Measurements from ENCODE around the gene SAG. TPM values are rescaled to one million over a fixed set of nuclear protein-coding genes. Genes with fewer than 3 reads are reported as not detected.

Gene SAG
- total RNA-seq, 3 donors from 2014 or later = 0.63 TPM; not detected in 2

GRCh38 chr2:233262562-233262961, 45.1 kb upstream of the SAG start:
- no peaks in the 10 kb centered on the region for H3K4me1 ChIP-seq (ENCODE audit: low read depth)
- peaks cover 30% of the 10 kb centered on the region for H3K36me3 ChIP-seq (ENCODE audit: low read depth)
- intact Hi-C loops (cut with DNase I, micrococcal nuclease) = loop anchor here in 1 of 2 donors (10.0 kb wide), 1 partner anchor 418 kb away; no protein-coding TSS in a partner anchor
- no peaks in the 10 kb centered on the region for H3K9me3 ChIP-seq
- ATAC-seq (no peak), DNase-seq (no peak)
- no peak for TF ChIP-seq CTCF (IDR thresholded peaks at IDR 0.05)
- H3K4me3 ChIP-seq = no peak overlapping the region

- TF ChIP-seq CTCF (IDR thresholded peaks at IDR 0.05) = no peak
- Histone ChIP-seq H3K9me3 (no peaks in the 10 kb centered on the region), H3K4me1 (ENCODE audit: low read depth) (no peaks in the 10 kb centered on the region), H3K4me3 (no peak overlapping the region), H3K36me3 (ENCODE audit: low read depth) (peaks cover 30% of the 10 kb centered on the region)
- intact Hi-C loops (cut with DNase I, micrococcal nuclease) = loop anchor here in 1 of 2 donors (10.0 kb wide), 1 partner anchor 418 kb away; no protein-coding TSS in a partner anchor
- no peak for DNase-seq
- ATAC-seq = no peak
Observed at GRCh38 chr2:233263045-233263570, 44.5 kb upstream of the SAG start.

GRCh38 chr2:233264667-233265066, 42.9 kb upstream of the SAG start:
- no peak for DNase-seq
- intact Hi-C loops (cut with DNase I, micrococcal nuclease) = loop anchor here in 1 of 2 donors (10.0 kb wide), 1 partner anchor 420 kb away; no protein-coding TSS in a partner anchor
- no peaks in the 10 kb centered on the region for H3K4me1 ChIP-seq (ENCODE audit: low read depth)
- H3K36me3 ChIP-seq (ENCODE audit: low read depth) = peaks cover 30% of the 10 kb centered on the region
- TF ChIP-seq CTCF (IDR thresholded peaks at IDR 0.05) = no peak
- H3K4me3 ChIP-seq = no peak overlapping the region
- ATAC-seq = no peak
- H3K9me3 ChIP-seq = no peaks in the 10 kb centered on the region

- no peak for TF ChIP-seq CTCF (IDR thresholded peaks at IDR 0.05)
- intact Hi-C loops (cut with DNase I, micrococcal nuclease) = loop anchor here in 1 of 2 donors (10.0 kb wide), 1 partner anchor 421 kb away; no protein-coding TSS in a partner anchor
- Histone ChIP-seq H3K4me3 (no peak overlapping the region), H3K9me3 (no peaks in the 10 kb centered on the region), H3K4me1 (ENCODE audit: low read depth) (no peaks in the 10 kb centered on the region), H3K36me3 (ENCODE audit: low read depth) (peaks cover 30% of the 10 kb centered on the region)
- DNase-seq = no peak
- ATAC-seq = no peak
Observed at GRCh38 chr2:233265899-233266431, 41.7 kb upstream of the SAG start.

- Histone ChIP-seq H3K4me1 (ENCODE audit: low read depth) (no peaks in the 10 kb centered on the region), H3K4me3 (no peak overlapping the region), H3K36me3 (ENCODE audit: low read depth) (peaks cover 30% of the 10 kb centered on the region), H3K9me3 (no peaks in the 10 kb centered on the region)
- intact Hi-C loops (cut with DNase I, micrococcal nuclease) = loop anchor here in 1 of 2 donors (10.0 kb wide), 1 partner anchor 422 kb away; no protein-coding TSS in a partner anchor
- DNase-seq = no peak
- TF ChIP-seq CTCF (IDR thresholded peaks at IDR 0.05) = no peak
- no peak for ATAC-seq
Observed at GRCh38 chr2:233266481-233266880, 41.1 kb upstream of the SAG start.

Measured in mucosa of descending colon (tissue), 3 donors.